HCEC 1CT (cell line): ENCODE results near the gene MEF2C.

Source experiments
- DNase-seq: peaks from one replicate; pipeline ENCODE4 v3.0.0-alpha.2; 2017

The MEF2C gene

GRCh38 chr5:88671505-88672499, 211.2 kb downstream of the MEF2C start:
- no peak for DNase-seq

GRCh38 chr5:88671106-88671504, 211.9 kb downstream of the MEF2C start:
- no peak for DNase-seq

GRCh38 chr5:88670461-88670860, 212.5 kb downstream of the MEF2C start:
- DNase-seq, result no peak

- no peak for DNase-seq
Measured at GRCh38 chr5:88669371-88670050, 213.5 kb downstream of the MEF2C start.

- DNase-seq, result no peak
Measured at GRCh38 chr5:88667496-88668201, 215.3 kb downstream of the MEF2C start.
